Hematopoietic multipotent progenitor cell treated with erythropoietin and hydrocortisone succinate and interleukin-3 and kit ligand, for 8 days (in vitro differentiated cells): ENCODE data around the gene MRPL10.

Source experiments
- DNase-seq: peaks from one replicate; pipeline ENCODE4 v3.0.0-alpha.2; 2015

MRPL10 gene

DNA sequence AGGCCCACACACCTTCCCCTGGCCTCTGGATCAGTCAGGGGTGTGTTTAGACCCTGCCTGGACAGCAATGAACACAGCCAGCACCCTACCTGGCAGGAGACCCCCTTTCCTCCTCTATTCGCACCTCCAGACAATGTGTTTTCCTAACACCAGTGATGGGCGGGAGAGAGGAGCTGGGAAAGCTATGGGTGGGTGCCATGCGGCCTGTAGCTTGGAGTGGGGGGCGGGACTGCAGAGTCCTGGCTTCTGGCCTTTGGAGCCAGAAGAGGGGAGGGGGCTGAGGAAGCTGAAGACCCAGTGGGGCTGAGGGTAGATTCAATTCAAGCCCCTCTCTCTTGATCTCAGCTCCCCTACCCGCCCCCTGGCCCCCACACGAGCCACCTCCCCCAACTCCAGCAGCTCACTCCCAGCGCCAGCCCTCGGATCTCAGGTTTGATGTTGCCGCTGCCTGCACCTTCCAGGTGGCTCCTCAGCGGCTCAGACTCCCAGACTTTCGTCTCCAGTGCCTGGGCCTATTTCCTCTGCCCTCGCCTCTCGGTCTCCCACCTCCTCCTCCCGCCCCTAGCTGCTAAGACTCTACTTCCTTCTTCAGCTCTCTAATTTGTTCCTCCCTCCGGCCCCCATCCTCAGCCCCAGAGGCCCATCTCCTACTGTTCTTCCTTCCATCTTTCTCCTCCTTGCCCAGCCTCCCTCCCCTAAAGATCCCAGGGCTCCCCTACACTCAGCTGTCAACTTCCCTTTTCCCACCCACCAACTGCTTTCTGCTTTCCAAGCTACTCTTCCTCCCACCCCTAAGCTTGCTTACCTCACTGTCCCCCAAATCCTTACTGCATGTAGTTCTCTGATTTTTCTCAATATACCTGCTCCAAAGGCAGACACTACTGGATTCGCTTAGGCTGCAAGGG lies 26.5 kb upstream of the MRPL10 start:
- no peak for DNase-seq

DNA sequence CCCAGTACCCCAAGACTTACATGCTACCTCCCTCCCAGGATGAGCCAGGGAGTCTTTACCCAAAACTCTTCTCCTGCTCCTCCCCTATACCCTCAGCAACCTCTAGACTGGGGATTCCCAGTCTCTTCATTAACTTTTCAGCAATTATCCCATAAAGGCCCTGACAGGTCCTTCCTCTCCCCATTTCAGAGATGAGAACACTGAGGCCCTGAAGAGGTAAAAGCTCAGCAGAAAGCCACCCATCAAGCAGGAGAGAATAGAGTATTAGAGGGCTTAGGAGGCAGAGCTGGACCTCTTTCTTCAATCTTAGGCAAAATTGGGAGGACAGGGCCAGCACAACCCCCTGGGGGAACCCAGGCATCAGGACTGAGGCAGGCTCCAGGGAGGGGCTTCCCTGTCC lies 25.5 kb upstream of the MRPL10 start:
- DNase-seq = no peak

DNA sequence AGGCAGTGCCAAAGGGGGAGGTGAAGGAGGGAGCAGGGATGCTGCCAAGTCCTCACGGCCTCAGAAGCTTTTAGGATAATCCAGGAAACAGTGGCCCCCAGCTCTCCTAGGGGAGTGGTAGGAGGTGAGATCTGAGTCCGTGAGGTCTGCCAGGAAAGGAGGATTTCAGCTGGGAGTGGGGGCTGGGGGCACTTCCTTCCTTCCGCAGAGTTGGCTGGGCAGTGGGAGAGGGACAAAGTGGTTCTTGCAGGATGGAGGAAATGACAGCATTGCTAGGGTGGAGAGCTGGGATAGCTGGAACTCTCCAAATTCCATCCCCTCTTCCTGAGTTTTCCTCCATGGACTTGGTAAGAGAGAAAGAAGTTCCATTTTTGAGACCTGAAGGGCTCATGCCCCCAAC lies 24.4 kb upstream of the MRPL10 start:
- DNase-seq = no peak

DNA sequence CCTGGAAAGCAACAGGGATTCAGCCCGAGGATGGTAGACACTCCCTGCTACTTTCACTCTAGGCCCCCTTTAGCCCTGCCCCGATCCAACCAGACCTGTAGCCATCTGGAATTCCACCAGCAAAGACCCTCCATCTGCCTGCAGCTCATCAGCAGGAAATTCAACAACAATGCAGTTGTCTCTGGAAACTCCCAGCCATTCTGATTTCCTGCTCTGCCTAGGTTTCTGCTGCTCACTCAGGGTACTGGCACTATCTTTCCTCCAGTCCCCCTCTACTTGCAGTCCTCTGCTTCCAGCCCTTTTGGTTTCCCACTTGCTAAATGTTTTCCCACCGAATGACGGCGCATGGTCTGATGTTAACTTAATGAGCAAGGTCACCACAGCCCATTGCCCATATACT lies 22.3 kb upstream of the MRPL10 start:
- no peak for DNase-seq

DNA sequence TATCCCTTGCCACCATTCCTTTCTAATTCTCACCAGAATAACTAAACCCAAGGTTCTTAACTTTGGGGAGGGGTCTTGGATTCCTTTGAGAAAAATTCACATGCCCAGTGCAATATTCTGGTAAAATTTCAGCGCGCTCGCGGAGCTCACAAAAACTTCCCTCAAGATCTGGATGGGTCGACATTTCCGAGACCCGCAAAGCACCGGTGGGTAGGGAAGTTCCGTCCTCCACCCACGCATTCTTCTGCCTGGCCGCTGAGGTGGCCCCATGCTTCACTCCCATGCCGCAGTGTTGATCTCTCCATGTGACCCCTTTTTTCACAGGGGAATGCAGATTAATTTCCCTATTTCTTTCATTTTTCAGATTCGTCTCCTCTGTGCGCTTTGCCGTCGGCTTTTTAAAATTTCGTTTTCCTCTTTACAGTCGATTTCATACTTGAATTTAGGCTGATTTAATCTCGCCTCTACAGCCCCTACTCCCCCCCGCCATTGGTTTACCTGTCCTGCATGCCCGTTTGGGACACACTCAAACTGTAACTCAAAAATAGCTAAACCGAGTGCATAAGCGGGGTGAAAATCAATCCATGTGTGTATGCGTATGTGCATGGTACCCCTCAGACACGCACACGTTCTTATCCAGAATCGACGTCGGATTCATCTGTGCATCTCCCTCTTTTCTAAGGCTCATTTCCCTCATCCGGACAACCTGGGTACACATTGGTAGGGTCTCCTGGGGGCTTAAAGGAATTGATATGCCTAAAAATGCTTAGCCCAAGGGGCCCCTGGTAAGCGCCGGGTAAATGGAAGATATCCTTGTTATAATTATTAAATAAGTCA lies 21.0 kb upstream of the MRPL10 start:
- no peak for DNase-seq

GRCh38 chr17:47851764-47852112 lies 20.4 kb upstream of the MRPL10 start:
- DNase-seq = no peak

DNA sequence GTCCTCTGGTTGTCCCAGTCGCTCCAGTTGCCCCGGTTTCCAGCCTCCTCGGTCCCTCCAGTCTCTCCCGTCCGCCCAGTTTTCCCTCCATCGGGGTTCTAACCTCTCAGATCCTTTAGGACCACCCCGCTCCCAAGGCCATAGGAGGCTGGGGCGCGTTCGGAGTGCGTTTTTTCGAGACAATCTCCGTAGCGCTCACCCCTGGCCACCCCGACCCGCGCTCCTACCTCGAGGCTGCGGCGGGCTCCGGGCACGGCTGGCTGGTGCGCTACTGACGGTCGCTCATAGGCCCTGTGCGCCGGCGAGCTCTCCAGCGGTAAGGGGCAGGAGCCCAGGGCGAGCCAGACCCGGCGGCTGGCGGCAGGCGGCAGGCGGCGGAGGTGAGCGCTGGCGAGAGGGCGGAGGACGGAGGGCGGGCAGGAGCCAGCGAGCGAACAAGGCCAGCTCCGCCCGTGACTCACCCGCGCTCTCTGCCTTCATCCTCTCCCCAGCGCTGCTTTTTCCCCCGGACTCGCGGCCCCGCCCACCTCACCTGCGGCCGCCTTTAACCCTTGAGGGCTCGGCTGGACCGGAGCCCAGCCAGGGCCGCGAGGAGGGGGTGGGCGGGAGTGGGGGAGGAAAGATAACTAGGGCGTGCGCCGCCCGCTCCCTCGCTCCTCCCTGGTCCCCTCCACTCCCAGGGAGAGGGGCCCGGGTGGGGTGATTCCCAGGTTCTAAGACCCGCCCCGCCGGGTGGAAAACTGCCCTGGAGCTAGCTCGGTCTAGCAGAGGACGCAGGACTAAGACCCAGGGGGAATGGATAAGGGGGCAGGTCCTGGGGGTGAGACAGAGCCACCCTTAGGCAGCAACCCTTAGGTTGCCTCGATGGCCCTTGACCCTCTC lies 19.6 kb upstream of the MRPL10 start, which contains the start of gene SP6:
Gene SP6, minus strand, starts transcription at position 472 of the 882 bp plus-strand sequence. CDS start 2,734 bp downstream, outside the sequence.
- peak; percentile 19 for DNase-seq

GRCh38 chr17:47850373-47850691 lies 19.0 kb upstream of the MRPL10 start:
- DNase-seq = no peak

- DNase-seq = no peak
Observed at GRCh38 chr17:47848198-47848513, 16.8 kb upstream of the MRPL10 start.

DNA sequence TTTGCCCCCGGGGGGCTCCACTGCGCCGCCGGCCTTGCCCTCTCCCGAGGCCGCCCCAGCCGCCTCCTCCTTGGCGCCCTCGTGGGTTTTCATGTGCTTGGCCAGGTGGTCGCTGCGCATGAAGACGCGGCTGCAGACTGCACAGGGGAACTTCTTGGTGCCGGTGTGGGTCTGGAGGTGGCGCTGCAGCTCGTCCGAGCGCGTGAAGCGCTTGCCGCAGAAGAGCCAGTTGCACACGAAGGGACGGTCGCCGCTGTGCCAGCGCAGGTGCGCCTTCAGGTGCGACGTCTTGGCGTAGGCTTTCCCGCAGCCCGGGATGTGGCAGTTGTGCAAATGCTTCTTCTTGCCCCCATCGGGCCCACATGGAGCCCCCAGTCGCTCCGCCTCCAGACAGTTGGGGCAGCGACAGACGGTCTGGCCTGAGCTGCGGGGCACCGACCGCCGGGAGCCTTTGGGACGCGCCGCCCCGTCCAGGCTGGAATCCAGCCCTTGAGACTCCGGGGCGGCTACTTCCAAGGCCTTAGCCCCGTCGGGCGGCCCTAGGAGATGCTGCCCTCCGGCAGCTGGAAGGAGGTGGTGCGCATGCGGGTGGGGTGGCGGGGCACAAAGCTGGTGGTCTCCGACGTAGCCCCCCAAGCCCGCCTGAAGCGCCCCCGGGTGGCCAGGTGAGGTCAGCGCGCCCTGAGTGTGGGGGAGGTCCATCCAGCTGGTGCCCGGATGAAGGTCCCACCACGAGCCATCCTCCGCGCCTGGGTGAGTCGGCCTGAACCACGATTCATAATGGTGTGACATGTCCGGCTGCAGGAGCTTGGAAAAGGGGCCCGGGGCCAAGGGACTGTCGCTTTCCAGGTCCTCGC lies 16.2 kb upstream of the MRPL10 start:
- no peak for DNase-seq

- no peak for DNase-seq
Observed at GRCh38 chr17:47846716-47847340, 15.5 kb upstream of the MRPL10 start.

DNA sequence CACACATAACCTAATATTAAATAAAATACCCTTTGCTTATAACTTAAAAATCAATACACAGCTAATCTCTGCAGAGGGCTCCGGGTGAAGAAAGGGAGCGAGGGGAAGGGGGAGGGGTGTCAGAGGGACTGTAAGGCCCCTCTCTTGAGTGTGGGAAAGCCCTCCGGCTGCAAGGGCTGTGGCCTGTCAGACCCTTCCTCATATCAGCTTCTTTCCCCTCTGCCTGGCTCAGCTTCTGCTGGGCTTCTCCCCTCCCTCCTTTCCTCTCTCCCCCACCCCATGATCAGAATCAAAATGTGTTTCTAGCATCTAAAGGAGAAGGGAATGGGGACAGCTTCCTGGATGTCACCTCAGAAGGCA lies 14.4 kb upstream of the MRPL10 start:
- DNase-seq = no peak

DNA sequence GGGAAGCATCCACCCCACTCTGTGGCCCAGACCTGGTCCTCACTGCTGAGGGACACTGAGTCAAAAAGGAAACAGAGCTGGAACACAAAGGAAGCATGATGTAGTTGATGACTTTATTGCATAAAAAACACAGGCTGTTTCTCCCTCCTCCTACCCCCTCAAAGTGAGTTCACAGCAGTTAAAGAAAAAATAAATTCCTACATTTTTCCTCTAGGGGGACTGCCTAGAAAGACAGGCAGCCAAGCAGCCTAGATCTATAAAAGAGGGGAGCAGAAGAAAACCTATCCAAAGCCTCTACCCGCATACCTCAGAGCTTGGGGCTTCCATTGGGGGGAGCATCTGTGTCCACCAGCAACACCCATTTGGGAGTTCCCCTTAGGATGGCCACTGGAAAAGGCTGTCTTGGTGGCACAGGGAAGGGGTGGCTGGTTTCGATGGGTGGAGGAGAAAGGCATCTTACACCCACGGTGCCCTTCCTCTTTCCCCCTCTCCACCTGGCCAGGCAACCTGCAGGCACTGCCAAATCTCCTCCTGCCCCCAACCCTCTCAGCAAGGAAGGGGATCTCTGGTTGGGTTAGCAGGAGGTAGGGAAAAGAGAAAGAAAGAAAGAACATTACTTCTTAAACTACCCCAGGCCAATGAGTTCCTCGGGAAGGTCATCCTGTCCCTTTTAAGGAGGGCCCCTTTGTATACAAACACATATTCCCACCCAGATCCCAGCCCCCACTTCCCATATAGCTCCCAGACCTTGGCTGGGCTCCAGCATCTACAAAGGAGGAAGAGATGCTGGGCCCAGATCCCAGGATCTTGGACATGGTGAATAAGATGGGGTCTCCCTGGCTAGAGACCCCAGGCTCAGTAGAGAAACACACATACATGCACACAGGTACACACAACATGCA lies 13.7 kb upstream of the MRPL10 start:
- peak; percentile 24 for DNase-seq

DNA sequence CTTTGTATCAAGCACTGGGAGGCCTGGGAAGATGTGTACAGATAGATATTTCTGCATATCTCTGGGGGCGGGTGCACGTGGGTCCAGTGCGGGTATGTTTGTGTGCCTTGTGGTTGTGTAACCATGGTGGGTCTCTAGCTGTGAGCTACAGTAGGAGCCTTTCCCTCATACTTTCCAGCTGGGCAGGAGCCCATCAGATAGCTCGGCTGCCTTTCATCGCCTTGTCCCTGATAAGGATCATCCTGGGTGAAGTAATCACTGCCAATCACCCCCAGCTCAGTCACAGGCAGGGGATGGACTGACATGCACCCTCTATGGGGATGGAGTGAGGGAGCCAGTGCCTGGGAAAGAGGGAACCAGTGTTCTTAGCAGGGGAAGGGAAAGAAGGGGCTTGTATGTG lies 12.9 kb upstream of the MRPL10 start:
- no peak for DNase-seq

GRCh38 chr17:47843391-47843730 lies 12.0 kb upstream of the MRPL10 start:
- no peak for DNase-seq

- no peak for DNase-seq
Observed at GRCh38 chr17:47841488-47842291, 10.3 kb upstream of the MRPL10 start.

DNA sequence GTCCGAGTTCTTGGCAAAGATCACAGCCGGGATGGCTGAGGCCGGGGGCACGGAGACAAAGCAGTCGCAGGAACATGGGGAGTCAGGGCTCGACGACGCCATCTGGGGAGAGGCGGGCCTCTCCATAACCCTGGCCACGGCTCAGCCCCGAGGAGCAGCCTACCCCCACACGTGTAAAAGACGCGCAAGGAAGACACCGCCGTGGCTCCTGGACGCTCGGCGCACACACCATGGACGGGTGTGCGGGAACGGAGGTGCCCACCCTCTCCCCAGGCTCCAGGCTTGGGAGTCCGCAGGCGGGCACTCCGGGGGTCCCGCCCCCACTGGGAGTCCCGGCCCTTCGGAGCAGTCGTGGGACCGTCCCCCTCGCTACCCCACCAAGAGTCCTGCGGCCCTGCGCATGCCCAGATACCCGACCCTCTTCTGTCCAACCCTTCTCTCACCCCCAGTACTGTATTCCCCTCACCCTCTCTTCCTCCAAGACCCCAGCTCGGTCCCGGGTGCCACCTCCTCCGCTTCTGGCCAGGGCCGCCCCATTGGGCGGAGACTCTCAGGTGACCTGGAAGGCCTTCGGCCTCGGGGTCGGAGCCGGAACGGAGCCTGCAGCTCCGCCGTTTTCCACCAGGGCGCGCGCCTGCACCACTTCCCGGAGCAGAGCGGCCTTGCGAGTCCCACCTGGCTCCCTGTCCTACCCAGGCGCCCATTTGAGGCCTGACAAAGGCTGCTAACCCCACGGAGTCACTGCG lies 9.6 kb upstream of the MRPL10 start, which contains the start of gene SCRN2:
Gene SCRN2, minus strand, starts transcription at position 532 of the 746 bp plus-strand sequence. Its CDS starts 430 bp downstream, at position 102.
- DNase-seq = peak; percentile 86

DNA sequence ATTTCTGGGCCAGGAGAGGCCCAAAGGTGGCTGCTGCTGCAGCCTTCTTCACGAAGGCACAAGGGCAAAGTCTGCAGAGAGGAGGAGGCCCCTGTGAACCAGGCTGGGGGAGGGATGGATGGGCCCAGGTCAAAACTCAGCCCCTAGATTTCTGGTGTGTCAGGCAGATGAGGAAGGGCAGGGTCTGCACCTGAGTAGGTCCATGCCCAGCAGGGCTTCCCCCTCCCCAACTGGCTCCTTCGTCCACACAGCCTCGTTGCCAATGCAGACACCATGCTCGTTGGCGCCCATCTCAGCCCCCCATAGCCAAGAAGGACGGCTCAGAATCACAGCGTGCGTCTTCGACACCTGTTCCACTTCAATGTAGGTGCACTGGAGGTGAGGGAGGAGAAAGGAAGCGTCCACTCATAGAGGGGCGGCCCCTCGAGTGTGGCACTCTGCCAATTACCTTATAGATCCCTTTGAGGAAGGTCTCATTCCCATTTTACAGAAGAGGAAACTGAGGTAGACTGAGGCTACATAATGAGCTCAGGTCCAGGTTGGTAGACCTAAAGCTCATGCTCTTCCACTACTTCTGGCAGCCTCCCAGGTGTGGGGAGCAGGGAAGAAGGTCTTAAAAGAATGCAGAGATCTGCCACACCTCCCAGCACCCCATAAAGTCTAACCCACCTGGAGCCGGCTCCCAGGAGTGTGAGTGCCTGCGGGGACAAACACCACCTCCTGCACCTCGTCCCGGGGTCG lies 8.8 kb upstream of the MRPL10 start:
- DNase-seq = no peak
